ENCODE data around the gene MIPOL1. TPM values are rescaled to one million over a fixed set of nuclear protein-coding genes. Genes with fewer than 3 reads are reported as not detected.

MIPOL1 gene
- total and polyA plus RNA-seq, 2 of the 13 experiments (the other 11 are each of a cell fraction or from before 2014, with no cell fraction given), result 8.6 to 34.2 TPM

GRCh38 chr14:37363661-37364060, 165.9 kb downstream of the MIPOL1 start:
- no TSS peak for BruUV-seq (replicated peaks)

More at GRCh38 chr14:37363661-37364060, 165.9 kb downstream of the MIPOL1 start:
- ATAC-seq (no peak), DNase-seq (ENCODE audit: low spot score) (no peak), FAIRE-seq (no peak)
- ChIA-PET POLR2A (no interaction called here), CTCF (ENCODE audit: low intra/inter-chr PET ratio, low total read pairs) (no interaction called here)
- no peaks in the 10 kb centered on the region for H4K20me1 ChIP-seq (ENCODE audit: insufficient read depth, low read length)
- H3K9me3 ChIP-seq (ENCODE audit: low read length), result peaks cover 21% of the 10 kb centered on the region
- intact Hi-C loops (cut with micrococcal nuclease; ENCODE audit: unreplicated experiment), result no loop called here
- H3K27ac ChIP-seq (ENCODE audit: extremely low read length, insufficient read depth, low read length), result no peak overlapping the region
- no peak overlapping the region for H3K4me2 ChIP-seq (ENCODE audit: low read depth, low read length)
- no peak for TF ChIP-seq ZNF687 (CRISPR knock-in tag; IDR thresholded peaks at IDR 0.05)
- TF ChIP-seq ZNF614 (CRISPR knock-in tag; IDR thresholded peaks at IDR 0.05; ENCODE audit: borderline replicate concordance), result no peak
- no peak for TF ChIP-seq NR0B2 (CRISPR knock-in tag; IDR thresholded peaks at IDR 0.05)
- TF ChIP-seq NFKB2 (CRISPR knock-in tag; IDR thresholded peaks at IDR 0.05; ENCODE audit: borderline replicate concordance), result 0 out of 2 replicates have a peak, but pooled peaks have one; percentile 54
- TF ChIP-seq MIER2 (CRISPR knock-in tag; IDR thresholded peaks at IDR 0.05), result no peak
- no peak for TF ChIP-seq FOXM1 (CRISPR knock-in tag; IDR thresholded peaks at IDR 0.05)
- TF ChIP-seq ZNF230 (CRISPR knock-in tag; IDR thresholded peaks at IDR 0.05), result 0 out of 2 replicates have a peak, but pooled peaks have one; percentile 71
- H3K9ac ChIP-seq (ENCODE audit: insufficient read depth, low read depth, low read length), result no peak overlapping the region
- H3K4me1 ChIP-seq (ENCODE audit: insufficient read depth, low read length), result peaks cover 15% of the 10 kb centered on the region
- no peaks in the 10 kb centered on the region for H3K27me3 ChIP-seq (ENCODE audit: control insufficient read depth in 1 of 2, insufficient read depth in 2 of 2, low read length in 2 of 2)
- 98% methylated on average over 9 of the region's 9 CpGs for WGBS (ENCODE audit: low lambda C conversion rate)
- H3K4me3 ChIP-seq (replicated peaks in 1 of 3; ENCODE audit: insufficient read depth in 1 of 3, low read depth in 2 of 3, low read length in 3 of 3), result no peak overlapping the region
- in situ Hi-C loops (cut with HindIII; ENCODE audit: extremely low pct_ligation_motif_present, low pct_unique_long_range_greater_than_20kb), result no loop called here
- H3K36me3 ChIP-seq (replicated peaks in 1 of 2; ENCODE audit: control insufficient read depth in 1 of 2, insufficient read depth in 2 of 2, low read length in 2 of 2), result no peaks in the 10 kb centered on the region
- no peak overlapping the region for H2AFZ ChIP-seq (ENCODE audit: low read length)
- H3K79me2 ChIP-seq (ENCODE audit: insufficient read depth, low read length), result no peaks in the 10 kb centered on the region
